HG03342 (cell line): Measurements from ENCODE around the gene NCOA6.

Experiments used
- ATAC-seq: cut with Tn5 transposase; IDR thresholded peaks from one replicate; pipeline ENCODE4 v1.9.1; 2021; ENCODE audit warnings: mild to moderate bottlenecking, moderate library complexity; ENCODE audit not compliant: unreplicated experiment

The NCOA6 gene

GRCh38 chr20:34825530-34826362 is at the start of gene NCOA6:
Gene NCOA6 (minus strand): TSS chr20:34825651. CDS start chr20:34782355, 43,296 bp downstream.
- peak; percentile 53 for ATAC-seq

GRCh38 chr20:34874094-34874654 is 48.7 kb upstream of the NCOA6 start:
- no peak for ATAC-seq

GRCh38 chr20:34873583-34874093 is 48.2 kb upstream of the NCOA6 start:
- no peak for ATAC-seq

GRCh38 chr20:34872622-34873224 is 47.3 kb upstream of the NCOA6 start, which contains the start of gene GGT7:
Gene GGT7 (minus strand): TSS chr20:34872856. CDS start chr20:34872815, 41 bp downstream.
- ATAC-seq: peak; percentile 40

- ATAC-seq: no peak
Measured at GRCh38 chr20:34871966-34872621, 46.6 kb upstream of the NCOA6 start.

- ATAC-seq: no peak
Measured at GRCh38 chr20:34871320-34871926, 46.0 kb upstream of the NCOA6 start.

GRCh38 chr20:34864216-34864615 is 38.8 kb upstream of the NCOA6 start:
- ATAC-seq: no peak

- no peak for ATAC-seq
Measured at GRCh38 chr20:34863421-34863965, 38.0 kb upstream of the NCOA6 start.

- no peak for ATAC-seq
Measured at GRCh38 chr20:34862724-34863123, 37.3 kb upstream of the NCOA6 start.

- ATAC-seq: no peak
Measured at GRCh38 chr20:34861386-34862084, 36.1 kb upstream of the NCOA6 start.

- no peak for ATAC-seq
Measured at GRCh38 chr20:34859826-34860545, 34.5 kb upstream of the NCOA6 start.

GRCh38 chr20:34859367-34859766 is 33.9 kb upstream of the NCOA6 start:
- ATAC-seq: no peak

GRCh38 chr20:34852298-34852697 is 26.8 kb upstream of the NCOA6 start:
- no peak for ATAC-seq

- ATAC-seq: no peak
Measured at GRCh38 chr20:34850969-34851368, 25.5 kb upstream of the NCOA6 start.

GRCh38 chr20:34849778-34850177 is 24.3 kb upstream of the NCOA6 start:
- no peak for ATAC-seq

GRCh38 chr20:34848597-34848996 is 23.1 kb upstream of the NCOA6 start:
- ATAC-seq: no peak

GRCh38 chr20:34843421-34843820 is 18.0 kb upstream of the NCOA6 start:
- ATAC-seq: no peak

GRCh38 chr20:34842143-34842542 is 16.7 kb upstream of the NCOA6 start:
- no peak for ATAC-seq

- ATAC-seq: no peak
Measured at GRCh38 chr20:34834459-34834893, 9.0 kb upstream of the NCOA6 start.
